ENCODE measurements around the gene AGAP1.
A peak's percentile ranks its signal among the peaks of the same experiment; 100 is the strongest.
"Not testable (repeated sequence)": the region's sequence is repeated elsewhere in the genome, so short reads cannot be mapped to it uniquely, and the experiment has no call there.

Gene AGAP1

DNA sequence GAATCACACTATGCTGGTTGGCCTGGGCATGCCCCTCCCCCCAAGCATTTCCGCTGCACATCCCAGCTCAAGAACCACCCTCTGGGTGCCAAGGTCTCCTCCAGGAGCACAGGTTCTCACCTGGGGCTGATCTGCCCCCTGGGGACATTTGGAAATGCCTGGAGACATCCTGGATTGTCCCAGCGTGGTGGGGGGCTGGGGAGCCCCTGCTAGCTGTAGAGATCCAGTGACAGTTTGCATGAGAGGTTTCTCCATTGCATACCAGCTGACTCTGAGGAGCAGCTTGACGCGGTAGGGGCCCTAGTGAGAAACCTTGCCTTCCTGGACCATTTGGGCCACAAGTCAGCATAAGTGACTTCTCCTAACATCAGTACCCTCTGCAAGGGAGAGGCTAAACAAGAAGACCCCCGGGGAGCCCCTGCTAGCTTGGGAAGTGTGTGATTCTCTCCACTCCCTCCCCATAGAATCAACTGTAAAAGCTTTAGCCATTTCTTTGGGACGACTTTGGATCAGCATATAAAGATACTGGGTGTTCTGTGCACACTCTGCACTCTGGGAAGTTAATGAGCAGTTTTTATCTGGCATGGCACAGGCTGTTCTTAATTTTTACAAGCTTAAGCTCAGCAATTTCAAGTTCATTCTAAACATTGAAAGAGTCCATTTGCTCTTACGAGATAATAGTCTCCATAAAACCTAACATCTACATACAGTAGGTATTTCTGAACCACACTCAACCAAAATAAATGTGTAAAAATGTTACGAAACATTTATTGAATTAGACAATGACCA lies 580.2 kb downstream of the AGAP1 start:
- DNase-seq (ENCODE audit: low spot score): no peak

DNA sequence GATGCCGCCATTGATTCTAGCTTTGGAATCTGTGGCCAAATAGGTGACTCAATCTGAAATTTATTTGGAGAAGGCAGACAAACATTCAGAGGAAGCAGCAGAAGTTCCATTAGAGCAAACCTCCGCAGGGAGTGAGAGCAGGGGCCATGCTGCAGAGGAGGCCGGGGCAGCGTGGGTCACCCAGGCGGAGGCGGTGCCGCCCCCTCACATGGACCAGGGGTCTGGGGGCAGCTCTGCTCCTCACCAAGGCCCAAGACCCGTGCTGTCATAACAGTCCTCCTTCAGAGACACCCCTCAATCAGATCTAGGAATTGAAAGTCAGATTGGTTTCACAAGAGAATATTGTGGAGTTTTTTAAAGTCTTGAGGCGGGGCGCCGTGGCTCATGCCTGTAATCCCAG lies 582.0 kb downstream of the AGAP1 start:
- no peak for DNase-seq (ENCODE audit: low spot score)

DNA sequence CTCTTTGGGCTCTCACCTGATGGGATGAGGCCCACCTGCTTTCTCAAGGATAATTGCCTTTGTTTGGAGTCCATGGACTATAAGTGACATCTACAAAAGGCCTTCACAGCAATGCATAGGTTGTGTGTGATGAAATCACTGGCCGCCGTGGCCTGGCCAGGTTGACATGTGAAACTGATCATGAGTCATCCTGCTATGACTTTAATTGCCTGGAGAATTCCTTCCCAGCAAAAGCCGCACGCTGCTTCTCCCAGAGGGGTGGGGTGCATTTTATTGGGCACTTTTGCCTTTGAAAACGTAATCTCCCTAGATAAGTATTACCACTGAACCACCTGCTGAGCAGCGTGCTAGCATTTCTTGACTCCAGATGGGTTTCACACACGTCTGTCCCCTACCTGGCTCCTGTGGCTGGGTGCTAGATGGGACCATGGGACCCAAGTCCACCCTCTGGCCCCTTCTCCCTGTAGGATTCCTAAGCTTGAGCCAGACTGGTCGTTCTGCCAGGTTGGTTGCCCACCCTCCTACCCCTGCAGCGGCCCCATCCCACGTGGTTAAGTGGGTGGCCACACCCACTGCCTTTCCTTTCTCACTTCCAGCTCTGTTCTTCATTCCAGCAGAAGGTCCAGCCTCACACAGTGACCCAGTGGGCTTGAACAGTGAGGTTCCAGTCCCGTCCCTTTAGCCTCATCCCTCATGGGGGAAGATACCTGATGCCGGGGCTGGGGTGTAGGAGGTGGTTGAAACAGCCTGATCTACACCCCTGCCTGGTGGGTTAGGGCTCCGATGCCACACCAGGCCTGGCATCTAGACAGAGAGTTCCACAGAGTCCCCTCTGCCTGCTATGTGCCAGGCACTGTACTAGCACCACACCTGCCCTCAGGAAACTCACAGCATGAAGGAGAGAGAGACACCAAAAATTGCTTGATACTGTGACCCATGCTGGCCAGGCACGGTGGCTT lies 584.7 kb downstream of the AGAP1 start:
- peak; percentile 41 for DNase-seq (ENCODE audit: low spot score)

DNA sequence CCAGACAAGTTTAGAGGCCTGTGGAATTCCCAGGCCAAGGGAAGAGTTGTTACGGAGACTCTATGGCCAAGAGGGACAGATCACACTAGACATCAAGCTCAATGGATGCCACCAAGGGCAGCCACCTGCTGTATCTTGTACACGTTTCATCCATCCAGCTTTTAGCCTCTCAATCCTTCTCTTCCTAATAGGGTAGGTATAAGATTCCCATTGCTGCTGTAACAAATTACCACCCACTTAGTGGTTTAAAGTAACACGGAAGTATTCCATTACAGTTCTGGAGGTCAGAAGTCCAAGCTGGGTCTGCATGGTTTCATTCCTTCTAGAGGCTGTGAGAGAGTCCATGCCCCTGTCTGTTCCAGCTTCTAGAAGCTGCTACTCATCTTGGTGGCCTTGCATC lies 586.6 kb downstream of the AGAP1 start:
- no peak for DNase-seq (ENCODE audit: low spot score)

DNA sequence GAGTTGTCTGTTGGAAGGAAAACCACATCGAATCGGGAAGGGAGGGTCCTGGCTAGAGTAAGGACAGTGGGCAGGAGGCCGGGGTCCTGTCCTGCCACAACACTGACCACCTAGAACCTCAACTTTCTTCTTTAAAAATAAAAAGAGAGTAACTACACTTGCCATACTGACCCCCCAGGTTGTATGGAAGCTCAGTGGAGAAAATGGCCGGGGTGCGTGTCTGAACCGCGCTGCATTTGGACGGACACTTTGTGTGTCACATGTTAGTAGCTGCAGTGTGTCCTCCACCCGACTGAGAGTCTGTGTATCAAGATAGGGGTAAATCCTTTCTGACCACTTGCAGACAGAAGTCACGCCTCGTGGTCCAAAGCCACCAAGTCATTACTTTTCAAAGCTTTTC lies 587.3 kb downstream of the AGAP1 start:
- peak; percentile 6 for DNase-seq (ENCODE audit: low spot score)

GRCh38 chr2:236082061-236082460 lies 588.2 kb downstream of the AGAP1 start:
- DNase-seq (ENCODE audit: low spot score): no peak

- no peak for DNase-seq (ENCODE audit: low spot score)
Measured at GRCh38 chr2:236083934-236084333, 590.1 kb downstream of the AGAP1 start.

DNA sequence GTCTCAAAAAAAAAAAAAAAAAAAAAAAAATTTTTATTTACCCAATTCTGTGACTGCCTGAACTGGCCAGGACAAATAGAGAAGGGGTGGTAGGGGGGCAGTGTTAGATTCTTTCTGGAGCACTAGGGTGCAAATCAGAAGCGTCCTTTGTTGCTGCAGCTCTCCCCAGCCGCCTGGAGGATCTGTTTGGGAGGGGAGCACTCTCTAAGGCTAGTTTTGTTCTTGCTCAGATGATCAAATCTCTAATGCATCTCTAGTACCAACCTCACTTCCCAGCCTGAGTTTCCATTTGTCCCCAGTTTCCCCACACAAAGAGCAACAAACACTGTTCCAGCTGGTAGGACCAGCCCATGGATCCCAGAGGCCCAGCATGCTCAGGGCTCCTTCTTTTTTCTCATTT lies 591.4 kb downstream of the AGAP1 start:
- DNase-seq (ENCODE audit: low spot score): no peak

GRCh38 chr2:236085647-236086046 lies 591.8 kb downstream of the AGAP1 start:
- DNase-seq (ENCODE audit: low spot score): no peak

DNA sequence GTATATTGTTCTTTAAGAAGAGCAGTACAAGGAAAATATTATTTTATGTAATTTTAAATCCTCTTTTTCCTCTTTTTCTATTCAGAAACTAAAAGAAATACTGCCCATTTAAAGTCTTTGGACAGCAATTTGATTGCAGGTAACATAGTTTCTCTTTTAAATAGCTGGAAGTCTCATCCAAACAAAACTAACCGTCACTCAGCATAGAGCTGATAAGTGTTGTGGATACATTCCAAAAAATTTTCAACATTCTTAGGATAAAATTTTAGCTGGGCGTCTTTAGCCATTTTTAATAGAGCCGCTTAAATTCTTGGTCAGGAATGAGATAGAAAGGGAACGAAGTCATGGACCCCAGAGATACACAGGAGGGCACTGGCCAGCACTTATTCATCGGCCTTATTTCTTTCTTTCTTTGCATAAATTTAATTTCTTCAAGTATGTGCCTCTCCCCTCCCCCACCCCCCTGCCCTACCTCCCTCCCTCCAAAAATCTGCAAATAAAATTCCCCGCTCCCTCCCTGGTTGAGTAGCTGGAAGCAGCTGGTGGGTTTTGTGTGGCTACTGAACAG lies 592.6 kb downstream of the AGAP1 start:
- no peak for DNase-seq (ENCODE audit: low spot score)

- no peak for DNase-seq (ENCODE audit: low spot score)
Measured at GRCh38 chr2:236086971-236087465, 593.2 kb downstream of the AGAP1 start.

GRCh38 chr2:236088368-236089057 lies 594.7 kb downstream of the AGAP1 start:
- DNase-seq (ENCODE audit: low spot score): peak; percentile 83

DNA sequence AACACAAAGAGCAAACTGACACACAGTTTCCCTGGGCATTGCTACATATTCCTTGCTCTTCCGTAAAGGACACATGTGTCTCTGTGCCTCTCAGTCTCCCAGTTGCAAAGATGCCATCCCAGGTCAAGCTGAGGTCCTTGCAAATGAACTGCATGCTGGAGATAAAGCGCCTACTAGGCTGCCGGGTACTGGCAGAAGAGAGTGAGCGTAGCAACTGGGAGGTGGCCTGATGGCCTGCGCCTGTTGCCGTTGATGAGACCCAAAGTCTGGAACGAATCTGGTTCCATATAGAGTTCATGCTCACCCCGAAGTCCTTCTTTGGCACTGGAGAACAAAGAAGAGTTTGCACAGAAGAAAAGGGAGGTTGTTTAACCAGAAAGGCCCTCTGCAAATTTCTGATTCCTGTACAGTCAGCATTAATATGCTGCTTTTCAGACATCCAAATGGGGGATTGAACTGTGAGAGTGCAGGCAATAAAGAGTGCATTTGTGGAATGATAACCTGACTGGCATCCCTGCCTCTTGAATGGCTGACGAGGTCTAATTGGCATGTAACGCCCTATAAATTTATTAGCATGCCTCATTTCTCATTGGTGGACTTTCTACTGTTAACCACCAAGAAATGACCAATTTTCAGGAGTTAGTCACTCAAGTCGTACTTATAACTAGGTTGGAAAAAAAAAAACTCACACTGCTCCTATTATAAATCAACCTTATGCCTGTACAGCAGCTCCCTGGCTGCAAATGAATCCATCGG lies 595.6 kb downstream of the AGAP1 start:
- DNase-seq (ENCODE audit: low spot score): peak; percentile 64

DNA sequence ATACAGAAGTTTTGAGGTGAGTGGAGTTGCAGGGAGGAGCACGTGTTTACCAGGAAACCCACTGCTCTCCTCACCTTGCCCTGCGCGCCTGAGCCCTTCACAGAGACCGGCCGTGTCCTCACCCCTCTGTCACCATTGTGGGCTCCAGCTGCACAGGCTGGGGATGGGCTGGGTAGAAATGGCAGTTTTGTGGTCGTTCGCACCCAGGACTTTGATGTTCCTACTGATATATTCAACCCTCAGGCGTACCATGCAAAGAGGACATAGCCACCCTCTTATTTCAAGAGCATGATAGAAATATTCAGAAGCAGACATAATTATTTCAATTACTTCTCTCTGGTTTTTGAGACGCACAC lies 596.2 kb downstream of the AGAP1 start:
- DNase-seq (ENCODE audit: low spot score): no peak

DNA sequence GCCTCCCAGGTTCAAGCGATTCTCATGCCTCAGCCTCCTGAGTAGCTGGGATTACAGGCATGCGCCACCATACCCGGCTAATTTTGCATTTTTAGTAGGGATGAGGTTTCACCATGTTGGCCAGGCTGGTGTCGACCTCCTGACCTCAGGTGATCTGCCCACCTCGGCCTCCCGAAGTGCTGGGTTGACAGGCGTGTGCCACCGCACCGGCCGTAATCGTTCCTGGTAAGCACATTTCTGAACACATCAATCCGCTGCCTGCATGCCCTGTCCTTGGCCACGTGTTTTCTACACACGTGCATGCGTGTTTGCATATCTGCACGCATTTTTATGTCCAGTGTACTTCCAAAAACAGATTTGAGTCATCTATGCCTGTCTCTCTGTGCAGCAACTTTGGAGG lies 597.0 kb downstream of the AGAP1 start:
- DNase-seq (ENCODE audit: low spot score): not testable (repeated sequence)

GRCh38 chr2:236092714-236093113 lies 598.9 kb downstream of the AGAP1 start:
- DNase-seq (ENCODE audit: low spot score): no peak

DNA sequence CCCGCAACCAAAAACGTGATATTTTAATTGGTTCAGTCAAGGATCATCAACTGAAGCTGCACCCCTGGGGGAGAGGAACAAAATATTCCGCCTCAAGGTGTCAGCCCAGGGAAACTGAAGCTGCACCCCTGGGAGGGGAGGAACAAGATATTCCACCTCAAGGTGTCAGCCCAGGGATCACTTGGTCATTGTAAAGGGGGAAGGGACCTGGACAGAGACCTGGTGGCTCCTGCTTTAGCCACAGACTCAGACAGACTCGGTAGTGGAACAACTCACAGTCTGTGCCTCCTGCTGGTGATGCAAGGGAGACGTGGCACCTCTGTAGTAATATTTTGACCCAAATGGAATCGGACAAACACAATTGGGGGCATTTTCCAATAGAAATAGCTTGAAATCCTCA lies 599.3 kb downstream of the AGAP1 start:
- DNase-seq (ENCODE audit: low spot score): no peak

DNA sequence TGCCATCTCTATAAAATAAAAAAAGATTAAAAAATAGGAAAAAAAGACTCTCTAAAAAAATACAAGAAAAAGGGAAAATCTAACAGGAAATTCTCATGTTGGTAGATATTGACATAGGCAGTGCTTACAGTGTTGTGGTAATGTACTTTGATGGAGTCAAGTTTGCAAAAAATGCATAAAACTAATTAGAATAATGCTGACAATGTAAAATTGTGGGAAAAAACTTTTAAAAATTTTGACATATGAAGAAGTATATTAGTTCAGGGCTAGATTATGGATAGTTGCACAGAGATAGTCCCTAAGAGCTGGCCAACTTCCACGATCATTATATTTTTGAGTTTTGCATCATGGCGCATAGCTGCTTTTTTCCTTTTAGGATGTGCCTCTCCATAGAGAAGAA lies 601.7 kb downstream of the AGAP1 start:
- no peak for DNase-seq (ENCODE audit: low spot score)

GRCh38 chr2:236101311-236101950 lies 607.6 kb downstream of the AGAP1 start:
- no peak for DNase-seq (ENCODE audit: low spot score)

GRCh38 chr2:236102971-236103370 lies 609.1 kb downstream of the AGAP1 start:
- no peak for DNase-seq (ENCODE audit: low spot score)

DNA sequence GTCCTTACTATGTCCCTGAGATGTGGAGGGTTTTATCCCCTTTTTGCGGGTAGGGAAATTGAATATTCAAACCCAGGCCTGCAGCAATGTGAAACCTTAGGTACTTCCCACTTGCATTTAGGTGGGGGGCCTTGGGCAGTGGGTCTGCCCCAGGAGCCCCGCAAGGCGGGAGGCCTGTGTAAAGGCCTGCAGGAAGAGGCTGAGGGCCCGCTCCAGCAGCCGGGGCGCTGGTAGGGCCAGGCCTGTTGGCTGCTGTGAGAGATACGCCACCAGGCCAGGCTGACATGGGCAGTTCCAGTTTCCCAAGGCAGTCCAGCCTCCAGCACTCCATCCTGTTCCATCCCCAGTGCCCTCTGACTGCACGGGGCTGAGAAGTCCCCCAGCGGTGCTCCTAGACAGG lies 610.1 kb downstream of the AGAP1 start:
- DNase-seq (ENCODE audit: low spot score): no peak

All from kidney tubule cell (primary cell).